PC-3 (cell line): ENCODE results near the gene CCRL2. TPM values are rescaled to one million over a fixed set of nuclear protein-coding genes. Genes with fewer than 3 reads are reported as not detected.

Experiments
- ATAC-seq: fragments of 200-7000 bp; cut with Tn5 transposase; 2 replicates; pipeline ENCODE4 v1.9.1; 2020; ENCODE audit warnings: mild to moderate bottlenecking, moderate library complexity
- Bru-seq: library from RNA; stranded (reverse); fragments of 400-500 nt; gene quantifications from one replicate; lab custom pipeline; 2021; lab: Mats Ljungman, UMichigan
- BruChase-seq, 2 experiments: library from RNA; stranded (reverse); fragments of 400-500 nt; gene quantifications; one replicate each; lab custom pipeline; 2021; lab: Mats Ljungman, UMichigan
- BruUV-seq: library from RNA; stranded (reverse); fragments of 400-500 nt; replicated peaks from 2 replicates; lab custom pipeline; 2021; lab: Mats Ljungman, UMichigan
- CTCF ChIA-PET: fragments of 300-600 bp; sonication (Branson Sonifier 250); formaldehyde crosslinking; loops from one replicate; lab custom pipeline; 2022; ENCODE audit warnings: antibody characterized with exemption; lab: Charles Lee
- POLR2A ChIA-PET: fragments of 300-600 bp; sonication (Branson Sonifier 250); formaldehyde crosslinking; loops from one replicate; lab custom pipeline; 2022; ENCODE audit warnings: antibody characterized with exemption; ENCODE audit not compliant: unreplicated experiment; lab: Charles Lee
- DNase-seq: peaks from one replicate; pipeline ENCODE4 v3.0.0-alpha.2; 2015
- H2AFZ ChIP-seq: fragments of 300-600 bp; sonication (generic); 2 replicates; pipeline ENCODE4 v1.6.0; 2016; ENCODE audit warnings: antibody characterized with exemption, low read length
- H3F3A ChIP-seq: fragments of 300-600 bp; sonication (generic); one replicate; pipeline ENCODE4 v1.6.0; 2017; ENCODE audit warnings: antibody characterized with exemption, low read length, control low read depth, mild to moderate bottlenecking; ENCODE audit not compliant: unreplicated experiment
- H3K27ac ChIP-seq: fragments of 300-600 bp; sonication (generic); 2 replicates; pipeline ENCODE4 v1.5.1; 2016; ENCODE audit warnings: mild to moderate bottlenecking, low read length
- H3K27me3 ChIP-seq: fragments of 300-600 bp; sonication (generic); 2 replicates; pipeline ENCODE4 v1.6.1; 2016; ENCODE audit warnings: low read length, mixed read lengths
- H3K36me3 ChIP-seq: fragments of 300-600 bp; sonication (generic); 2 replicates; pipeline ENCODE4 v1.6.1; 2016; ENCODE audit warnings: low read depth, mixed run types, low read length, mixed read lengths
- H3K4me1 ChIP-seq: fragments of 300-600 bp; sonication (generic); 2 replicates; pipeline ENCODE4 v1.5.1; 2016; ENCODE audit warnings: low read length; ENCODE audit not compliant: insufficient read depth
- H3K4me2 ChIP-seq: fragments of 300-600 bp; sonication (generic); 2 replicates; pipeline ENCODE4 v1.6.0; 2016; ENCODE audit warnings: low read length
- H3K4me3 ChIP-seq: fragments of 300-600 bp; sonication (generic); 2 replicates; pipeline ENCODE4 v1.5.1; 2016; ENCODE audit warnings: mild to moderate bottlenecking, low read length, mixed read lengths
- H3K79me2 ChIP-seq: fragments of 300-600 bp; sonication (generic); 2 replicates; pipeline ENCODE4 v1.6.1; 2017; ENCODE audit warnings: low read length, mixed read lengths
- H3K9ac ChIP-seq: fragments of 300-600 bp; sonication (generic); 2 replicates; pipeline ENCODE4 v1.6.0; 2016; ENCODE audit warnings: mild to moderate bottlenecking, low read length
- H3K9me2 ChIP-seq: fragments of 300-600 bp; sonication (generic); replicated peaks from 2 replicates; pipeline ENCODE4 v1.6.1; 2016; ENCODE audit warnings: mixed run types, low read length, mixed read lengths
- H3K9me3 ChIP-seq: fragments of 300-600 bp; sonication (generic); 2 replicates; pipeline ENCODE4 v1.6.1; 2016; ENCODE audit warnings: low read length, mixed read lengths
- H4K20me1 ChIP-seq: fragments of 300-600 bp; sonication (generic); 2 replicates; pipeline ENCODE4 v1.6.1; 2016; ENCODE audit warnings: low read length, mixed read lengths
- EZH2 ChIP-seq: fragments of 300-600 bp; sonication (generic); IDR thresholded peaks from one replicate; pipeline ENCODE4 v1.6.1; 2017; ENCODE audit warnings: antibody characterized with exemption, mild to moderate bottlenecking, low read length; ENCODE audit not compliant: unreplicated experiment
- EZH2phosphoT487 ChIP-seq: fragments of 300-600 bp; sonication (generic); IDR thresholded peaks from 2 replicates; pipeline ENCODE4 v1.6.1; 2018; ENCODE audit warnings: mild to moderate bottlenecking, antibody characterized with exemption, low read length, borderline replicate concordance
- intact Hi-C: fragments of 100-400 bp; cut with micrococcal nuclease; formaldehyde crosslinking; loops from 2 replicates; pipeline ENCODE4 v1.9.0; 2023
- long read RNA-seq: library from polyadenylated mRNA; unstranded; transcript quantifications from one replicate; pipeline ENCODE4 v2.0.0, GENCODE V29; 2021; ENCODE audit not compliant: unreplicated experiment
- total RNA-seq: library from RNA; depleted of rRNA; stranded (reverse); fragments of >200 nt; gene quantifications from 2 replicates; pipeline ENCODE4 v1.2.3, GENCODE V29; 2014; rRNA removed
- TF ChIP-seq, protein P1 (sequence below): fragments of 300-600 bp; sonication (generic); conservative IDR thresholded peaks from 2 replicates; pipeline ENCODE4 v1.5.1; 2017; ENCODE audit warnings: antibody characterized with exemption, low read depth, mild to moderate bottlenecking, low read length

Gene CCRL2, protein sequence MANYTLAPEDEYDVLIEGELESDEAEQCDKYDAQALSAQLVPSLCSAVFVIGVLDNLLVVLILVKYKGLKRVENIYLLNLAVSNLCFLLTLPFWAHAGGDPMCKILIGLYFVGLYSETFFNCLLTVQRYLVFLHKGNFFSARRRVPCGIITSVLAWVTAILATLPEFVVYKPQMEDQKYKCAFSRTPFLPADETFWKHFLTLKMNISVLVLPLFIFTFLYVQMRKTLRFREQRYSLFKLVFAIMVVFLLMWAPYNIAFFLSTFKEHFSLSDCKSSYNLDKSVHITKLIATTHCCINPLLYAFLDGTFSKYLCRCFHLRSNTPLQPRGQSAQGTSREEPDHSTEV
- total RNA-seq (5.5 and 6.0 TPM in 2 replicates), Bru-seq, nascent RNA (percentile 80 among the genes with signal in this experiment), BruChase-seq, experiment 1, labeled RNA remaining after a 6-hour chase (percentile 80 among the genes with signal in this experiment), BruChase-seq, experiment 2, labeled RNA remaining after a 2-hour chase (percentile 89 among the genes with signal in this experiment)
- long read RNA-seq, transcript CCRL2-201 (2 exons, 1,593 nt) = major isoform, 13 of 29 reads
- long read RNA-seq, transcript CCRL2-202 (2 exons, 1,796 nt) = minor isoform, 5 of 29 reads
- long read RNA-seq, transcript CCRL2-204 (1 exons, 1,642 nt) = minor isoform, 7 of 29 reads
- long read RNA-seq, partial matches to known transcripts = 0 of 29 reads
- long read RNA-seq, other reads (novel, unspliced or antisense) = 3 of 29 reads

DNA sequence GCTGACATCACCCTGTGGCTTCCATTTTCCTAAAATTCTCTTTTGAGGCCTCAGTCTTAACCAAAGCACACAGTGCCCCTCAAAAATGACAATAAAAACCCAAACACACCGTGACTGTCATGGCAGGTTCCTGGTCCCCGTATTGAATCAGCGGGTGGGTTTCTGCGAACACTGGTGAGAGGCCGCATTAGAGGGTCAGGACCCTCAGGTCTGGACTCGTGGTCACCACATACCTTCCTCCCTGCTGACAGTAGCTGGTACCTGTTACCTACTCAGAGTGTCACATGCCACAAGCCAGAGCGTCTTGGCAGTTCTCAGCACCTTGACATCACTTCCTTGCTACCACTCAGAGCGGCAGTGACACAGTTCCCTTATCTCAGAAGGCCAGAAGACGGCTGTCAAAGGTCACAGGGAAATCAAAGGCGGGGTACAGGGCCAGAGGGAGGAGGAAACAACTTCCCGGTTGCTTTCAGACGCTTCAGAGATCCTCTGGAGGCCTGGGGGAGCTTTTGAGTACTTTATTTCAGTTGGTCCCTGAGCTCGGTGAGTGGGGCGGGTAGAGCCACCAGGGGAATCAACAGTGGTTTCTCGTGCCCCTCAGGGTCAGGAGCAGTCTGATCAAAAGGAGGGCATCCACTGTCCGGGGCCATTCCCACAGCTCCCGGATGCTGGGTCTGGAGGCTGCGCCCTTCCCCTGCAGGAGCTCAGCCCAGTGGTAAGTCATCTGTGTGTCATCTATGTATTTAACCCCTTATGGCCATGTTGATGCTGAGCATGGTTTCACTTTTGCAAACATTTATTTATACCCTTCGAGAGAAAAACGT lies at the start of gene CCRL2, which contains the start of gene CCR5AS:
TSS of gene CCRL2 (plus strand) at position 472 of the 824 bp plus-strand sequence. CDS start 821 bp downstream, outside the sequence.
TSS of gene CCR5AS (minus strand) at position 279 of the 824 bp plus-strand sequence.
- Histone ChIP-seq H3K9me3 (no peaks in the 10 kb centered on the region), H3K27me3 (no peaks in the 10 kb centered on the region), H4K20me1 (no peaks in the 10 kb centered on the region), H3K9ac (peak within 1 kb of the TSS; percentile 79), H3K4me1 (peaks cover 43% of the 10 kb centered on the region), H3K27ac (peak within 1 kb of the TSS; percentile 95), H3K36me3 (no peaks in the 10 kb centered on the region), H3F3A (no peaks in the 10 kb centered on the region), H2AFZ (peak within 1 kb of the TSS; percentile 74), H3K4me3 (peak within 1 kb of the TSS; percentile 63), H3K79me2 (no peaks in the 10 kb centered on the region), H3K9me2 (no peaks in the 10 kb centered on the region), H3K4me2 (peak within 1 kb of the TSS; percentile 86)
- intact Hi-C loops = loop anchor here (2.0 to 5.0 kb wide), 2 partner anchors 16 to 285 kb away; partner anchors contain the start of gene ALS2CL
- CTCF ChIA-PET = interaction anchor here (1.1 to 1.3 kb wide), 2 partner anchors 35 to 191 kb away, joined by 4 read pairs; no protein-coding TSS in a partner anchor
- TF ChIP-seq EZH2 (no peak), EZH2phosphoT487 (no peak)
- TF ChIP-seq, protein P1, sequence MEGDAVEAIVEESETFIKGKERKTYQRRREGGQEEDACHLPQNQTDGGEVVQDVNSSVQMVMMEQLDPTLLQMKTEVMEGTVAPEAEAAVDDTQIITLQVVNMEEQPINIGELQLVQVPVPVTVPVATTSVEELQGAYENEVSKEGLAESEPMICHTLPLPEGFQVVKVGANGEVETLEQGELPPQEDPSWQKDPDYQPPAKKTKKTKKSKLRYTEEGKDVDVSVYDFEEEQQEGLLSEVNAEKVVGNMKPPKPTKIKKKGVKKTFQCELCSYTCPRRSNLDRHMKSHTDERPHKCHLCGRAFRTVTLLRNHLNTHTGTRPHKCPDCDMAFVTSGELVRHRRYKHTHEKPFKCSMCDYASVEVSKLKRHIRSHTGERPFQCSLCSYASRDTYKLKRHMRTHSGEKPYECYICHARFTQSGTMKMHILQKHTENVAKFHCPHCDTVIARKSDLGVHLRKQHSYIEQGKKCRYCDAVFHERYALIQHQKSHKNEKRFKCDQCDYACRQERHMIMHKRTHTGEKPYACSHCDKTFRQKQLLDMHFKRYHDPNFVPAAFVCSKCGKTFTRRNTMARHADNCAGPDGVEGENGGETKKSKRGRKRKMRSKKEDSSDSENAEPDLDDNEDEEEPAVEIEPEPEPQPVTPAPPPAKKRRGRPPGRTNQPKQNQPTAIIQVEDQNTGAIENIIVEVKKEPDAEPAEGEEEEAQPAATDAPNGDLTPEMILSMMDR = no peak
- POLR2A ChIA-PET = interaction anchor here (0.6 to 0.7 kb wide), 4 partner anchors 17 to 503 kb away, joined by 3 to 15 read pairs (median 4); partner anchors contain the start of gene FYCO1
- peak; percentile 86 for DNase-seq
- TSS peak; percentile 72 for BruUV-seq
- ATAC-seq = peak; percentile 83

DNA sequence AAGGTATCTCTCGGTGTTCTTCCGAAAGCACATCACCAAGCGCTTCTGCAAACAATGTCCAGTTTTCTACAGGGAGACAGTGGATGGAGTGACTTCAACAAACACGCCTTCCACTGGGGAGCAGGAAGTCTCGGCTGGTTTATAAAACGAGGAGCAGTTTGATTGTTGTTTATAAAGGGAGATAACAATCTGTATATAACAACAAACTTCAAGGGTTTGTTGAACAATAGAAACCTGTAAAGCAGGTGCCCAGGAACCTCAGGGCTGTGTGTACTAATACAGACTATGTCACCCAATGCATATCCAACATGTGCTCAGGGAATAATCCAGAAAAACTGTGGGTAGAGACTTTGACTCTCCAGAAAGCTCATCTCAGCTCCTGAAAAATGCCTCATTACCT lies 48.6 kb upstream of the CCRL2 start:
- DNase-seq (no peak), ATAC-seq (no peak)
- Histone ChIP-seq H3K9ac (no peak overlapping the region), H3K9me3 (no peaks in the 10 kb centered on the region), H3K9me2 (no peaks in the 10 kb centered on the region), H3K4me3 (no peak overlapping the region), H3K27me3 (peaks cover 18% of the 10 kb centered on the region), H3K36me3 (no peaks in the 10 kb centered on the region), H3K79me2 (no peaks in the 10 kb centered on the region), H3K4me2 (no peak overlapping the region), H4K20me1 (no peaks in the 10 kb centered on the region), H2AFZ (no peak overlapping the region), H3K27ac (no peak overlapping the region), H3F3A (no peaks in the 10 kb centered on the region), H3K4me1 (peaks cover 14% of the 10 kb centered on the region)
- POLR2A ChIA-PET = no interaction called here
- CTCF ChIA-PET = no interaction called here
- no TSS peak for BruUV-seq
- no peak for TF ChIP-seq EZH2
- no peak for TF ChIP-seq EZH2phosphoT487
- intact Hi-C loops = no loop called here
